Lung (tissue), 12 donors: ENCODE results near the gene CST8. TPM values are rescaled to one million over a fixed set of nuclear protein-coding genes. Genes with fewer than 3 reads are reported as not detected.
A peak's percentile ranks its signal among the peaks of the same experiment; 100 is the strongest.

Experiments
- ATAC-seq: fragments of 200-7000 bp; cut with Tn5 transposase; one replicate; pipeline ENCODE4 v1.9.1; 2020; ENCODE audit warnings: moderate number of reproducible peaks; ENCODE audit not compliant: insufficient read depth, low FRiP score
- DNase-seq, 3 donors: peaks; one replicate each; pipeline ENCODE4 v3.0.0-alpha.2; 2013 to 2017
- H3K27ac ChIP-seq, 2 donors: one replicate each; pipeline ENCODE4 v1.5.1; 2013; ENCODE audit warnings: mild to moderate bottlenecking in 2 of 2, moderate library complexity in 2 of 2, control low read depth in 1 of 2, inconsistent platforms in 1 of 2, low read depth in 1 of 2, low read length in 1 of 2
- H3K27me3 ChIP-seq, 3 donors: one replicate each; pipeline ENCODE4 v1.5.1; 2013; ENCODE audit warnings: low read length in 2 of 3; ENCODE audit not compliant: control insufficient read depth in 3 of 3, insufficient read depth in 3 of 3
- H3K36me3 ChIP-seq, 4 donors: one replicate each; pipeline ENCODE4 v1.5.1; 2013; ENCODE audit warnings: low read length in 4 of 4, mild to moderate bottlenecking in 1 of 4, moderate library complexity in 1 of 4; ENCODE audit not compliant: control insufficient read depth in 4 of 4, insufficient read depth in 4 of 4
- H3K4me1 ChIP-seq, 5 donors: one replicate each; pipeline ENCODE4 v1.5.1; 2013; ENCODE audit warnings: low read length in 5 of 5, mild to moderate bottlenecking in 2 of 5, moderate library complexity in 1 of 5; ENCODE audit not compliant: control insufficient read depth in 5 of 5, insufficient read depth in 5 of 5
- H3K4me3 ChIP-seq: one replicate; pipeline ENCODE4 v1.5.1; 2013; ENCODE audit warnings: mild to moderate bottlenecking, control low read depth, moderate library complexity
- H3K9ac ChIP-seq, 2 donors: one replicate each; pipeline ENCODE4 v1.5.1; 2013; ENCODE audit warnings: low read length in 2 of 2, control low read depth in 1 of 2; ENCODE audit not compliant: insufficient read depth in 1 of 2
- H3K9me3 ChIP-seq, 4 donors: one replicate each; pipeline ENCODE4 v1.5.1; 2013; ENCODE audit warnings: low read length in 3 of 4, mild to moderate bottlenecking in 1 of 4, moderate library complexity in 1 of 4; ENCODE audit not compliant: control insufficient read depth in 4 of 4, insufficient read depth in 3 of 4
- WGBS, 2 donors: extraction: QIAGEN DNeasy Blood & Tissue Kit; methylation state at CpG; one replicate each; pipeline ENCODE4 v1.1.7; 2013; 5-methylcytosine and 5-hydroxymethylcytosine counted together
- polyA plus RNA-seq, 2 donors: library from polyadenylated mRNA; stranded (reverse); fragments of 200-250 nt; gene quantifications; one replicate each; pipeline ENCODE4 v1.2.1, GENCODE V29; 2013
- total RNA-seq, 2 donors: library from RNA; depleted of rRNA in 1 of 2; stranded (reverse); fragments of >200 nt in 1 of 2; gene quantifications; one replicate each; pipeline ENCODE4 v1.2.1, GENCODE V29; 2014 to 2021
- TF ChIP-seq, protein P1 (sequence below): IDR thresholded peaks from 2 replicates; pipeline ENCODE4 v1.5.1; 2012; ENCODE audit warnings: mild to moderate bottlenecking; ENCODE audit errors: control extremely low read depth, extremely low read depth
- donor health status: control.
- donor health status: control.
- donor health status: Bipolar disorder and iron deficiency.
- donor health status: healthy.
- donor health status: DM: yes; HTN: yes; CAD: no.

The CST8 gene
- total and polyA plus RNA-seq, 4 donors = not detected

DNA sequence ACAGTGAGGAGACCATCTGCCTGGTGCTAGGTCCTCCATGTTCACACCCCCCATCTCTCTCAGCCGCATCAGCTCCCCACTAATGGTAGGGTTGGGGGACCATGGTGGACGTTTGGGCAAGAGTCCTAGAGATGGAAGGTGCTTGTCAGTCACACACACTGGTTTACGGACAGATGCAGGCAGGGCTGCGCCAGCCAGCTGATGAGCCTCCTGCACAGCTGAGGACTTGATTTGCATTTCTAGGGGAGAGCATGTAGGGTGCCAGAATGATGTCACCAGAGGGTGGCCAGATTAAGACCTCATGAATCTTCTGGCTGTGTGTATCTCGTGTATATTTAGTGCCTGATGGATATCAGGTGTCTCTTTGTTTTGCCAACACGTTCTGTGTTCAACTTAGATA is 28.6 kb downstream of the CST8 start:
- DNase-seq (no peak), ATAC-seq (no peak)
- H3K9me3 ChIP-seq = peaks cover 0 to 3% (median 0%) of the 10 kb centered on the region in 4 donors
- H3K4me3 ChIP-seq = no peak overlapping the region
- 79 to 89% methylated on average over 6 of the region's 6 CpGs for WGBS, 2 donors
- no peak overlapping the region for H3K27ac ChIP-seq
- H3K27me3 ChIP-seq = no peaks in the 10 kb centered on the region
- H3K4me1 ChIP-seq = no peaks in the 10 kb centered on the region
- no peak overlapping the region for H3K9ac ChIP-seq
- H3K36me3 ChIP-seq = no peaks in the 10 kb centered on the region
- TF ChIP-seq, protein P1, sequence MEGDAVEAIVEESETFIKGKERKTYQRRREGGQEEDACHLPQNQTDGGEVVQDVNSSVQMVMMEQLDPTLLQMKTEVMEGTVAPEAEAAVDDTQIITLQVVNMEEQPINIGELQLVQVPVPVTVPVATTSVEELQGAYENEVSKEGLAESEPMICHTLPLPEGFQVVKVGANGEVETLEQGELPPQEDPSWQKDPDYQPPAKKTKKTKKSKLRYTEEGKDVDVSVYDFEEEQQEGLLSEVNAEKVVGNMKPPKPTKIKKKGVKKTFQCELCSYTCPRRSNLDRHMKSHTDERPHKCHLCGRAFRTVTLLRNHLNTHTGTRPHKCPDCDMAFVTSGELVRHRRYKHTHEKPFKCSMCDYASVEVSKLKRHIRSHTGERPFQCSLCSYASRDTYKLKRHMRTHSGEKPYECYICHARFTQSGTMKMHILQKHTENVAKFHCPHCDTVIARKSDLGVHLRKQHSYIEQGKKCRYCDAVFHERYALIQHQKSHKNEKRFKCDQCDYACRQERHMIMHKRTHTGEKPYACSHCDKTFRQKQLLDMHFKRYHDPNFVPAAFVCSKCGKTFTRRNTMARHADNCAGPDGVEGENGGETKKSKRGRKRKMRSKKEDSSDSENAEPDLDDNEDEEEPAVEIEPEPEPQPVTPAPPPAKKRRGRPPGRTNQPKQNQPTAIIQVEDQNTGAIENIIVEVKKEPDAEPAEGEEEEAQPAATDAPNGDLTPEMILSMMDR = no peak

DNA sequence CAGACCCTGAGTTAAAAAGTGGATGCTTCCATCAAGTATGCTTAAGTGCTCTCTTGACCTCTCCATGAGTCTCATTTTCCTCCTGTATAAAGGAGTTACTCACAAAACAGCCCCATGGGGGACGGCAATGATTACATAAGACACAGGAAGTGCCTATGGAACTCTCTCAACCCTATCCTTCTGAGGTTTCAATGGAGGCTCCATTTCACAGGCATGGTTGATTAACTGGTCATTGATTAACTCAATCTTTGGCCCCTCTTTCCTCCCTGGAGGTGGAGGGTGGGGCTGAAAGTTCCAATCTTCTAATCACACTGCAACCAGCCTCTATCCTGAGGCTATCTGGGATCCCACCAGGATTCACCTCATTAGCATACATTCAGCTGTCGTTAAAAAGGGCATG is 29.3 kb downstream of the CST8 start:
- Histone ChIP-seq H3K27me3 (no peaks in the 10 kb centered on the region), H3K9ac (no peak overlapping the region), H3K4me3 (no peak overlapping the region), H3K9me3 (peaks cover 0 to 3% (median 0%) of the 10 kb centered on the region in 4 donors), H3K27ac (no peak overlapping the region), H3K36me3 (no peaks in the 10 kb centered on the region), H3K4me1 (no peaks in the 10 kb centered on the region)
- no peak for ATAC-seq
- peak in 1 of 3 donors; percentile 28 for DNase-seq
- WGBS, 2 donors = 45 to 56% methylated on average over 2 of the region's 2 CpGs
- TF ChIP-seq, protein P1 = no peak

DNA sequence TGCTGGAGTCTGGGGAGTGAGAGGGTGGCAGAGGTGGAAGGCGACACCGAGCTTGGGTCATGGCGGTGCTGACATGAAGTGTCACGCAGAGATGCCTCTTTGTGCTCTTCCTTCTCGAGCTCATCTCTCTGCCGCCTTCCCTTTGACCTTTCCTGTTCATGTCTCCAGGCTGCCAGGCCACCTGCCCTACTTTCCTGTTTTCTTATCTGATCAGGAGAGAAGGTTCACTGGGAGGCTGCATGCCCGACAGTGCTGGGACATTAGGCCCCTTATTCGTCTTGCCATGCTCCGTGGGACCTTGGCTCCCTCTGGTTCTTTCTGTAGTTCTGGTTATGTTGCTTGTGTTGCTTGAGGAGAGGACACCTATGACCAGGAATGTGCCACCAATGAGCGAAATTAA is 33.2 kb downstream of the CST8 start:
- no peak overlapping the region for H3K27ac ChIP-seq
- no peaks in the 10 kb centered on the region for H3K4me1 ChIP-seq
- WGBS, 2 donors = 83 to 96% methylated on average over 10 of the region's 10 CpGs
- DNase-seq (no peak), ATAC-seq (no peak)
- H3K4me3 ChIP-seq = no peak overlapping the region
- no peaks in the 10 kb centered on the region for H3K27me3 ChIP-seq
- TF ChIP-seq, protein P1 = no peak
- no peaks in the 10 kb centered on the region for H3K36me3 ChIP-seq
- no peak overlapping the region for H3K9ac ChIP-seq
- H3K9me3 ChIP-seq = peaks cover 0 to 3% (median 0%) of the 10 kb centered on the region in 4 donors

DNA sequence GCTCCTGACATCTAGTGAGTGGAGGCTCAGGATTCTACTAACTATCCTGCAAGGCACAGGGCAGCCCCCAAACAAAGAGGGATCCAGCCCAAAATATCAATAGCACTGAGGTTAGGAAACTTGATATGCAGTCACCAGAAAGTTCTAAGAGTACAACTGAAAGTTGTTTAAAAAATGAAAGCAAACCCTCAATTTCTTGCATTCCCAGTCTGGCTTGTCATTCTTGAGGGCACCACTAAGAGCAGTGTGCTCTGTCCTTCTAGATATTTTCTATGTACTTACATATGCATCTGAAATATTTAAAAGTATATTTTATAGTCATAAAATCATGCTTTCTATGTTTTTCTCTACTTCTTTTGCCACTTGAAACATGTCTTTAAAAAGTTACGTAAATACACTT is 35.9 kb downstream of the CST8 start:
- Histone ChIP-seq H3K27ac (no peak overlapping the region), H3K9ac (no peak overlapping the region), H3K4me3 (no peak overlapping the region), H3K27me3 (no peaks in the 10 kb centered on the region), H3K4me1 (no peaks in the 10 kb centered on the region), H3K36me3 (no peaks in the 10 kb centered on the region), H3K9me3 (peaks cover 0 to 2% (median 0%) of the 10 kb centered on the region in 4 donors)
- TF ChIP-seq, protein P1 = no peak
- ATAC-seq (no peak), DNase-seq (no peak)
- WGBS, 2 donors = 97 to 100% methylated on average over 1 of the region's 1 CpG
